CD4-positive, CD25-positive, alpha-beta regulatory T cell (primary cell): ENCODE data around the gene CSF2RB. TPM values are rescaled to one million over a fixed set of nuclear protein-coding genes. Genes with fewer than 3 reads are reported as not detected.

Experiments used
- ATAC-seq, 2 donors: fragments of 150-1000 bp; cut with Tn5 transposase; one replicate each; pipeline ENCODE4 v1.10.0; 2021; ENCODE audit warnings: low read depth in 2 of 2, moderate number of reproducible peaks in 2 of 2, moderate library complexity in 1 of 2
- DNase-seq, 3 donors: peaks; one replicate each; pipeline versions ENCODE4 v3.0.0 to v3.0.0-alpha.2; 2012 to 2022; ENCODE audit warnings: mixed read lengths in 1 of 3
- H3K27ac ChIP-seq: one replicate; pipeline ENCODE4 v1.7.0; 2013; ENCODE audit warnings: mild to moderate bottlenecking, low read length; ENCODE audit not compliant: insufficient read depth, poor library complexity, severe bottlenecking
- H3K27me3 ChIP-seq: one replicate; pipeline ENCODE4 v1.7.0; 2013; ENCODE audit warnings: low read length; ENCODE audit not compliant: control insufficient read depth, insufficient read depth
- H3K36me3 ChIP-seq: one replicate; pipeline ENCODE4 v1.7.0; 2013; ENCODE audit warnings: mild to moderate bottlenecking, low read length, moderate library complexity; ENCODE audit not compliant: control insufficient read depth, insufficient read depth
- H3K4me1 ChIP-seq: 2 replicates; pipeline ENCODE4 v1.7.0; 2013; ENCODE audit warnings: mild to moderate bottlenecking, low read length; ENCODE audit not compliant: insufficient read depth, control insufficient read depth, poor library complexity, severe bottlenecking
- H3K4me3 ChIP-seq: one replicate; pipeline ENCODE4 v1.7.0; 2013; ENCODE audit warnings: low read depth, mild to moderate bottlenecking, low read length, moderate library complexity
- H3K9me3 ChIP-seq, 2 experiments: 1 replicate in 1 of 2; 2 replicates in 1 of 2; pipeline ENCODE4 v1.7.0; 2013; ENCODE audit warnings: low read length in 2 of 2, mild to moderate bottlenecking in 1 of 2, moderate library complexity in 1 of 2; ENCODE audit not compliant: control insufficient read depth in 2 of 2
- H3K27ac Mint-ChIP-seq, 3 donors: one replicate each; pipeline ENCODE4 v1.8.0; 2020 to 2022; ENCODE audit warnings: mild to moderate bottlenecking in 3 of 3, mixed read lengths in 3 of 3, moderate library complexity in 2 of 3
- H3K27me3 Mint-ChIP-seq: one replicate; pipeline ENCODE4 v1.8.0; 2022; ENCODE audit warnings: mild to moderate bottlenecking, mixed read lengths
- H3K36me3 Mint-ChIP-seq: one replicate; pipeline ENCODE4 v1.8.0; 2020; ENCODE audit warnings: mixed read lengths
- H3K4me1 Mint-ChIP-seq, 4 donors: one replicate each; pipeline ENCODE4 v1.8.0; 2020 to 2022; ENCODE audit warnings: mixed read lengths in 4 of 4, mild to moderate bottlenecking in 1 of 4
- H3K4me3 Mint-ChIP-seq, 4 donors: one replicate each; pipeline ENCODE4 v1.8.0; 2020 to 2022; ENCODE audit warnings: mild to moderate bottlenecking in 4 of 4, mixed read lengths in 4 of 4, moderate library complexity in 3 of 4
- H3K9me3 Mint-ChIP-seq, 7 donors: one replicate each; pipeline ENCODE4 v1.8.0; 2020 to 2022; ENCODE audit warnings: mixed read lengths in 7 of 7, mild to moderate bottlenecking in 3 of 7, moderate library complexity in 2 of 7
- polyA plus RNA-seq, 4 donors: library from polyadenylated mRNA; unstranded; fragments of 300-500 nt; fragmentation: Illumina TruSeq; gene quantifications; one replicate each; pipeline ENCODE4 v1.2.3, GENCODE V29; 2021
- total RNA-seq: library from RNA; stranded (reverse); gene quantifications from one replicate; pipeline ENCODE4 v1.2.3, GENCODE V29; 2022

CSF2RB gene
- total and polyA plus RNA-seq, 5 donors from 2014 or later: 5.7 to 27.0 (median 10.3) TPM

DNA sequence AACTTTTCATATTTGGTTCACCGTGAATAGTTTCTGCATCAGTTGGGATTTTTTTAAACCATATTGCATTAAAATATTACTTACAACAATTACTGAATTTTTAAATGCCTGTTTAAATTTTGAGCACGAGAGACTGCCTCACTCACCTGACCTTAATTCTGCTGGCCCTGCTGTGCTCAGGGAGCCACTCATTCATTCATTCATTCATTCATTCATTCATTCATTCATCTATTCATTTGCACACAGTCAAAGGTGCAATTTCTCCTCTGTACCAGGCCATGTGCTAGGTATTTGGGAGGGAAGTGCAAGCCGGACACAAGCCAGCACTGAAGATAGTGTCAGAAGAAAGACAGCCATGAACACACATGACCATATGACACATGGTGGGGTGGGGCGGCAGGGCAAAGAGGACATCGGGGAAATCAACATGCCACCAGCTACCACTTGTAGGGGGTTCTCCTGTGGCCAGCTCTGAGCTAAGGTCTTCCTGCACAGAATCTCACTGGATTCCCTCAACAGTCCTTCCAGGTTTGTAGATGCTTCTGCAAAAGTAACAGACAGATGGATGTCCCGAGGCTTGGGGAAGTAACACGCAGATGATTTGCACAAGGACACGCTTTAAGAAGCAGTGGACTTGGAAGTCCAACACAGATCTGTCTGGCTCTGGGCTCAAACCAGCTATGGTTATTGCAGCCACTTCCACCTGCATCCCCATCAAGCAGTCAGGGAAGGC lies 568 bp upstream of the CSF2RB start:
- H3K27ac Mint-ChIP-seq: peak overlapping the region; percentile 87 to 92 (median 92)
- H3K27me3 Mint-ChIP-seq: no peaks in the 10 kb centered on the region

GRCh38 chr22:36914390-36914752 lies 943 bp downstream of the CSF2RB start:
- peak overlapping the region in 2 of 3 donors; percentile 87 to 92 for H3K27ac Mint-ChIP-seq
- Histone ChIP-seq H3K27me3 (no peaks in the 10 kb centered on the region), H3K36me3 (no peaks in the 10 kb centered on the region), H3K4me1 (peaks cover 15% of the 10 kb centered on the region), H3K4me3 (peak overlapping the region; percentile 89), H3K9me3 (no peaks in the 10 kb centered on the region), H3K27ac (no peak overlapping the region)
- peak overlapping the region; percentile 84 to 96 (median 93) for H3K4me3 Mint-ChIP-seq
- ATAC-seq: peak in 1 of 2 donors; percentile 27
- H3K9me3 Mint-ChIP-seq: peaks cover 0 to 1% (median 0%) of the 10 kb centered on the region in 7 donors
- no peaks in the 10 kb centered on the region for H3K27me3 Mint-ChIP-seq
- H3K36me3 Mint-ChIP-seq: peaks cover 6% of the 10 kb centered on the region
- DNase-seq: no peak
- peaks cover 19 to 45% (median 27%) of the 10 kb centered on the region in 4 donors for H3K4me1 Mint-ChIP-seq

More for the DNA sequence above, 568 bp upstream of the CSF2RB start:
- DNase-seq: no peak
- Histone ChIP-seq H3K27ac (peak overlapping the region; percentile 51), H3K9me3 (no peaks in the 10 kb centered on the region), H3K36me3 (no peaks in the 10 kb centered on the region), H3K4me3 (peak overlapping the region; percentile 45), H3K27me3 (no peaks in the 10 kb centered on the region), H3K4me1 (peaks cover 15% of the 10 kb centered on the region)
- no peak for ATAC-seq
- peak overlapping the region; percentile 84 to 96 (median 93) for H3K4me3 Mint-ChIP-seq
- no peaks in the 10 kb centered on the region for H3K36me3 Mint-ChIP-seq
- H3K4me1 Mint-ChIP-seq: peaks cover 19 to 48% (median 24%) of the 10 kb centered on the region in 4 donors
- no peaks in the 10 kb centered on the region for H3K9me3 Mint-ChIP-seq

GRCh38 chr22:36916034-36916433 lies 2.6 kb downstream of the CSF2RB start:
- Mint-ChIP-seq H3K27me3 (no peaks in the 10 kb centered on the region), H3K4me1 (peaks cover 19 to 51% (median 28%) of the 10 kb centered on the region in 4 donors)

DNA sequence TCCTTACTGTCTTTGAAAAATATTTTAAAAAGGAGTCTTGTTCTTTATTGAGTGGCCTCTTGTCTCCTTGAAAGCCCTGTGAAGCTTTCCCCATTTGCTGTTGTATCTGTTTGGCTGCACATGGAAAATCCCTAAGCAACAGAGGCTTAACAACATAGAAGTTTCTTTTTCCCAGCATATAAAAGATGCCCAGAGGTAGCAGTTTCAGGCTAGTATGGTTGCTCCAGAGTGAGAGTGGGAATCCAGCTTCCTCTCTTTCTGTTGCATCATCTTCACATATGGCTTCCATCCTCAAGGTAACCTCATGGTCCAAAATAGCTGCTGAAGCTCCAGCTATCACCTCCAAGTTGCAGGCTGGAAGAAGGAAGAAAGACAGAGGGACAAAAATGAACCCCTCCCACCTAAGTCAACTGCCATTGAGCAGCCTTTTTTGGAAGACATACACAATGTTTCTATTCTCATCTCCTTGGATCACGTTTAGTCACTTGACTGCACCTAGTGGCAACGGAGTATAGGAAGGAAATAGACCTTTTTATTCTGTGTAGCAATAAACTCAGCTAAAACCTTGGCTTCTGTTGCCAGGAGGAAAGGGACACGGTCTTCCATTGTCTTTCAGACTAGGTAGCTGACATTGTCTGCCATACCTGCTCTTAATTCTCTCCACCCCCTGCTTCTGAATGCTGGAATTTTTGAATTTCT lies 5.3 kb downstream of the CSF2RB start:
- H3K4me3 Mint-ChIP-seq: no peak overlapping the region
- no peak overlapping the region for H3K4me3 ChIP-seq
- no peak for ATAC-seq

More at GRCh38 chr22:36916034-36916433, 2.6 kb downstream of the CSF2RB start:
- Mint-ChIP-seq H3K27ac (no peak overlapping the region), H3K4me3 (peak overlapping the region in 2 of 4 donors; percentile 10 to 76), H3K36me3 (peaks cover 6% of the 10 kb centered on the region), H3K9me3 (peaks cover 0 to 2% (median 0%) of the 10 kb centered on the region in 7 donors)
- H3K27ac ChIP-seq: no peak overlapping the region
- no peaks in the 10 kb centered on the region for H3K27me3 ChIP-seq
- DNase-seq (no peak), ATAC-seq (no peak)
- peaks cover 15% of the 10 kb centered on the region for H3K4me1 ChIP-seq
- peak overlapping the region; percentile 29 for H3K4me3 ChIP-seq
- H3K36me3 ChIP-seq: no peaks in the 10 kb centered on the region
- H3K9me3 ChIP-seq: no peaks in the 10 kb centered on the region

GRCh38 chr22:36921309-36922104 lies 8.1 kb downstream of the CSF2RB start:
- peaks cover 4 to 35% (median 13%) of the 10 kb centered on the region in 4 donors for H3K4me1 Mint-ChIP-seq
- DNase-seq: no peak
- ATAC-seq: peak; percentile 37 to 38
- H3K4me3 Mint-ChIP-seq: no peak overlapping the region
- H3K9me3 Mint-ChIP-seq: peaks cover 0 to 2% (median 0%) of the 10 kb centered on the region in 7 donors
- H3K27ac Mint-ChIP-seq: peak overlapping the region in 2 of 3 donors; percentile 2 to 6
- peak overlapping the region; percentile 15 for H3K4me3 ChIP-seq
- no peak overlapping the region for H3K27ac ChIP-seq
- no peaks in the 10 kb centered on the region for H3K9me3 ChIP-seq
- peaks cover 15% of the 10 kb centered on the region for H3K36me3 Mint-ChIP-seq
- H3K36me3 ChIP-seq: peaks cover 17% of the 10 kb centered on the region
- H3K4me1 ChIP-seq: no peaks in the 10 kb centered on the region
- no peaks in the 10 kb centered on the region for H3K27me3 Mint-ChIP-seq
- no peaks in the 10 kb centered on the region for H3K27me3 ChIP-seq

More for the DNA sequence above, 5.3 kb downstream of the CSF2RB start:
- Mint-ChIP-seq H3K36me3 (peaks cover 6% of the 10 kb centered on the region), H3K9me3 (peaks cover 0 to 2% (median 0%) of the 10 kb centered on the region in 7 donors), H3K27ac (no peak overlapping the region), H3K4me1 (peaks cover 16 to 45% (median 22%) of the 10 kb centered on the region in 4 donors), H3K27me3 (no peaks in the 10 kb centered on the region)
- H3K4me1 ChIP-seq: peaks cover 7% of the 10 kb centered on the region
- no peak for DNase-seq
- H3K27me3 ChIP-seq: no peaks in the 10 kb centered on the region
- no peaks in the 10 kb centered on the region for H3K36me3 ChIP-seq
- H3K9me3 ChIP-seq: no peaks in the 10 kb centered on the region
- no peak overlapping the region for H3K27ac ChIP-seq

DNA sequence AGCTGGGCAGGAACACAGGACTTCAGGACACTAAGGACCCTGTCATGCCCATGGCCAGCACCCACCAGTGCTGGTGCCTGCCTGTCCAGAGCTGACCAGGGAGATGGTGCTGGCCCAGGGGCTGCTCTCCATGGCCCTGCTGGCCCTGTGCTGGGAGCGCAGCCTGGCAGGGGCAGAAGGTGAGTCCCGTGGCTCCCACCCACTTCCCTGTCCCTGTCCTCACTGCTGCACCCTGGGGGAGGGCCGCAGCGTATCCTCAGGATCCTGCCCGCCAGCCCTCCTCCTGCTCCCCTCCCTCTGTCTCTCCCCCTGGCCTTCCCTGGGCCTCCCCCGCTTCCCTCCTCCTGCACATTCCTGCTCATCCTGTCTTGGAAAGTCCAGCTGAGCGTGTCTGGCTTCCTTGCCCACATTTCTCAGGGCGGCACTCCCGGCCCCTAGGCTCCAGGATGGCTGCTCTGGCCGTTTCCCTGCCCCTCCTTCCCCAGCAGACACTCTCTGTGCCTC lies 8.7 kb downstream of the CSF2RB start:
- DNase-seq (no peak), ATAC-seq (no peak)
- no peak overlapping the region for H3K4me3 ChIP-seq
- peaks cover 4 to 33% (median 11%) of the 10 kb centered on the region in 4 donors for H3K4me1 Mint-ChIP-seq
- H3K9me3 Mint-ChIP-seq: peaks cover 0 to 2% (median 0%) of the 10 kb centered on the region in 7 donors
- H3K36me3 ChIP-seq: peaks cover 21% of the 10 kb centered on the region
- no peak overlapping the region for H3K27ac ChIP-seq
- no peaks in the 10 kb centered on the region for H3K27me3 Mint-ChIP-seq
- H3K4me3 Mint-ChIP-seq: no peak overlapping the region
- no peaks in the 10 kb centered on the region for H3K27me3 ChIP-seq
- peak overlapping the region in 1 of 3 donors; percentile 11 for H3K27ac Mint-ChIP-seq
- no peaks in the 10 kb centered on the region for H3K9me3 ChIP-seq
- no peaks in the 10 kb centered on the region for H3K4me1 ChIP-seq
- peaks cover 15% of the 10 kb centered on the region for H3K36me3 Mint-ChIP-seq

DNA sequence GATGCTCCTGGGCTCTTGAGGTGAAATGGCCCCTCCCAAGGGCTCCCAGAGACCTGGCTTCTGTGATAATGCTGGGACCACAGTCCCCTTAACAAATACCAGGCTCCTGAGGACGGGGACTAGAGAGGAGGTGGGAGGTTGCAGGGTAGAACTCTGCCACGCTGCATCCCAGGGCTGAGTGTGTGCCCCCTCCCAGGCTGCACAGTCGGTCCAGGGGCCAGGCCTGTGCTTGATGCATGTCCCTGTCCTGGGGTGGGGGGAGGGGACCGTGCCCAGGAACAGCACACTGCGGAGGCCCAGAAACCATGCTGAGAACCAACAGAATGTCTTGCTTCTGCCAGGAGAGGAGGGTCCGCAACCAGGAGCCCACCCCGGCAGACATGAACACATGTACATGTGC lies 9.3 kb downstream of the CSF2RB start:
- H3K9me3 Mint-ChIP-seq: peaks cover 0 to 2% (median 0%) of the 10 kb centered on the region in 7 donors
- H3K27me3 ChIP-seq: no peaks in the 10 kb centered on the region
- H3K27ac Mint-ChIP-seq: no peak overlapping the region
- DNase-seq: no peak
- no peaks in the 10 kb centered on the region for H3K4me1 ChIP-seq
- H3K9me3 ChIP-seq: no peaks in the 10 kb centered on the region
- no peak overlapping the region for H3K4me3 Mint-ChIP-seq
- H3K36me3 Mint-ChIP-seq: peaks cover 15% of the 10 kb centered on the region
- H3K27ac ChIP-seq: no peak overlapping the region
- peaks cover 4 to 30% (median 10%) of the 10 kb centered on the region in 4 donors for H3K4me1 Mint-ChIP-seq
- ATAC-seq: no peak
- no peaks in the 10 kb centered on the region for H3K27me3 Mint-ChIP-seq
- H3K36me3 ChIP-seq: peaks cover 26% of the 10 kb centered on the region
- H3K4me3 ChIP-seq: no peak overlapping the region
